Suprapubic skin (tissue), 3 donors: Measurements from ENCODE around the gene NMD3.

ENCODE experiments used
- CTCF ChIP-seq, 2 donors: fragments of 200-600 bp in 1 of 2; fragments of 450-650 bp in 1 of 2; sonication (generic) in 1 of 2; IDR thresholded peaks; one replicate each; pipeline ENCODE4 v1.5.1; 2016 to 2019; ENCODE audit warnings: antibody characterized with exemption in 2 of 2, mild to moderate bottlenecking in 1 of 2, moderate library complexity in 1 of 2
- POLR2A ChIP-seq, 2 donors: fragments of 450-650 bp; IDR thresholded peaks; one replicate each; pipeline ENCODE4 v1.6.1; 2017; ENCODE audit warnings: antibody characterized with exemption in 2 of 2, mild to moderate bottlenecking in 2 of 2, moderate library complexity in 2 of 2

GRCh38 chr3:161231861-161232260 lies 10.8 kb downstream of the NMD3 start:
- no peak for TF ChIP-seq CTCF (IDR thresholded peaks at IDR 0.05)
- no peak for TF ChIP-seq POLR2A (IDR thresholded peaks at IDR 0.05)
